ENCODE measurements around the gene FHIT.
"Not testable (repeated sequence)": the region's sequence is repeated elsewhere in the genome, so short reads cannot be mapped to it uniquely, and the experiment has no call there.

The FHIT gene

GRCh38 chr3:61053781-61054496 lies 197.3 kb downstream of the FHIT start:
- DNase-seq (ENCODE audit: low spot score) = no peak
- TF ChIP-seq CTCF (IDR thresholded peaks at IDR 0.05; ENCODE audit: borderline replicate concordance, control extremely low read depth, extremely low read depth, insufficient read depth, missing control alignments) = no peak
- in situ Hi-C loops (cut with MboI; ENCODE audit: low sequenced_read_pairs, unreplicated experiment) = no loop called here

GRCh38 chr3:61052851-61053250 lies 198.4 kb downstream of the FHIT start:
- no peak for TF ChIP-seq CTCF (IDR thresholded peaks at IDR 0.05; ENCODE audit: borderline replicate concordance, control extremely low read depth, extremely low read depth, insufficient read depth, missing control alignments)
- DNase-seq (ENCODE audit: low spot score) = no peak
- in situ Hi-C loops (cut with MboI; ENCODE audit: low sequenced_read_pairs, unreplicated experiment) = no loop called here

- no peak for DNase-seq (ENCODE audit: low spot score)
- no peak for TF ChIP-seq CTCF (IDR thresholded peaks at IDR 0.05; ENCODE audit: borderline replicate concordance, control extremely low read depth, extremely low read depth, insufficient read depth, missing control alignments)
- in situ Hi-C loops (cut with MboI; ENCODE audit: low sequenced_read_pairs, unreplicated experiment) = no loop called here
Measured at GRCh38 chr3:61051666-61052065, 199.6 kb downstream of the FHIT start.

- DNase-seq (ENCODE audit: low spot score); in situ Hi-C loops (cut with MboI; ENCODE audit: low sequenced_read_pairs, unreplicated experiment): not testable (repeated sequence)
Measured at GRCh38 chr3:61045169-61045568, 206.1 kb downstream of the FHIT start.

- DNase-seq (ENCODE audit: low spot score) = no peak
- no peak for TF ChIP-seq CTCF (IDR thresholded peaks at IDR 0.05; ENCODE audit: borderline replicate concordance, control extremely low read depth, extremely low read depth, insufficient read depth, missing control alignments)
- in situ Hi-C loops (cut with MboI; ENCODE audit: low sequenced_read_pairs, unreplicated experiment) = no loop called here
Measured at GRCh38 chr3:61043156-61043555, 208.1 kb downstream of the FHIT start.

- in situ Hi-C loops (cut with MboI; ENCODE audit: low sequenced_read_pairs, unreplicated experiment) = no loop called here
- no peak for DNase-seq (ENCODE audit: low spot score)
- TF ChIP-seq CTCF (IDR thresholded peaks at IDR 0.05; ENCODE audit: borderline replicate concordance, control extremely low read depth, extremely low read depth, insufficient read depth, missing control alignments) = no peak
Measured at GRCh38 chr3:61040618-61041017, 210.6 kb downstream of the FHIT start.

GRCh38 chr3:61035573-61035972 lies 215.7 kb downstream of the FHIT start:
- in situ Hi-C loops (cut with MboI; ENCODE audit: low sequenced_read_pairs, unreplicated experiment) = no loop called here
- DNase-seq (ENCODE audit: low spot score) = no peak
- no peak for TF ChIP-seq CTCF (IDR thresholded peaks at IDR 0.05; ENCODE audit: borderline replicate concordance, control extremely low read depth, extremely low read depth, insufficient read depth, missing control alignments)
